ENCODE results near the gene ZNF438. TPM values are rescaled to one million over a fixed set of nuclear protein-coding genes. Genes with fewer than 3 reads are reported as not detected.

ZNF438 gene
- total and polyA plus RNA-seq, 2 of the 8 experiments (the other 6 are each of a cell fraction or from before 2014, with no cell fraction given): 0.95 to 1.7 TPM

- Histone ChIP-seq H3K4ac (replicated peaks; ENCODE audit: insufficient read length, low read depth, low read length) (no peak overlapping the region), H3K14ac (ENCODE audit: insufficient read length) (no peak overlapping the region), H2BK12ac (ENCODE audit: low read depth, low read length) (no peak overlapping the region), H3K27me3 (replicated peaks in 1 of 4; ENCODE audit: control insufficient read depth in 3 of 4, extremely low read depth in 1 of 4, insufficient read depth in 3 of 4, low read length in 3 of 4) (no peaks in the 10 kb centered on the region), H3K23ac (ENCODE audit: insufficient read length) (no peak overlapping the region), H4K5ac (ENCODE audit: insufficient read length, low read depth, low read length) (no peak overlapping the region), H4K20me1 (replicated peaks in 1 of 2; ENCODE audit: control insufficient read depth in 1 of 2, insufficient read depth in 2 of 2, low read length in 2 of 2) (no peaks in the 10 kb centered on the region), H3K9ac (replicated peaks in 1 of 4; ENCODE audit: extremely low read depth in 1 of 4, low read depth in 3 of 4, low read length in 3 of 4) (no peak overlapping the region), H2BK15ac (ENCODE audit: low read length) (no peak overlapping the region), H3K79me1 (ENCODE audit: low read depth, low read length) (no peaks in the 10 kb centered on the region), H3K36me3 (ENCODE audit: control insufficient read depth in 2 of 4, insufficient read depth in 4 of 4, low read length in 3 of 4) (no peaks in the 10 kb centered on the region), H4K91ac (replicated peaks; ENCODE audit: insufficient read length, low read length) (no peak overlapping the region), H3K27ac (ENCODE audit: low read depth, low read length) (no peak overlapping the region), H2BK120ac (replicated peaks; ENCODE audit: low read depth, low read length) (no peak overlapping the region), H2AFZ (ENCODE audit: low read length) (no peak overlapping the region), H3K4me1 (replicated peaks in 1 of 4; ENCODE audit: control insufficient read depth in 3 of 4, insufficient read depth in 4 of 4, low read length in 3 of 4) (no peaks in the 10 kb centered on the region), H2BK5ac (ENCODE audit: low read depth, low read length) (no peak overlapping the region), H4K8ac (ENCODE audit: extremely low read depth, insufficient read depth, low read length) (no peak overlapping the region), H3K23me2 (ENCODE audit: low read depth, low read length) (no peaks in the 10 kb centered on the region), H3K56ac (replicated peaks; ENCODE audit: insufficient read length, low read depth, low read length) (no peak overlapping the region), H3K18ac (ENCODE audit: extremely low read depth, low read length) (no peak overlapping the region), H3K4me2 (ENCODE audit: insufficient read depth in 1 of 2, low read depth in 2 of 2, low read length in 2 of 2) (no peak overlapping the region), H3K79me2 (ENCODE audit: control insufficient read depth in 1 of 2, insufficient read depth in 2 of 2, low read length in 2 of 2) (no peaks in the 10 kb centered on the region), H2BK20ac (ENCODE audit: low read length) (no peak overlapping the region), H3K9me3 (ENCODE audit: insufficient read depth in 2 of 2, low read depth in 1 of 2, low read length in 1 of 2) (no peaks in the 10 kb centered on the region), H2AK5ac (ENCODE audit: low read depth, low read length) (no peak overlapping the region), H3K4me3 (ENCODE audit: extremely low read depth in 1 of 4, insufficient read depth in 2 of 4, low read depth in 3 of 4, low read length in 4 of 4) (no peak overlapping the region)
- 86% methylated on average over 4 of the region's 4 CpGs; no CpG with 5 or more reads in 1 of the 2 experiments for WGBS, 2 experiments (ENCODE audit: extremely low coverage in 1 of 2, insufficient coverage in 1 of 2, insufficient read length in 1 of 2, insufficient replicate concordance in 2 of 2, low coverage in 1 of 2, low lambda C conversion rate in 2 of 2, missing lambda C conversion rate in 1 of 2)
- ChIA-PET POLR2A (ENCODE audit: partially characterized antibody) (no interaction called here), CTCF (ENCODE audit: partially characterized antibody) (no interaction called here)
- FAIRE-seq (no peak), DNase-seq (ENCODE audit: low read depth in 1 of 2, low spot score in 2 of 2) (no peak)
- TF ChIP-seq KDM1A (IDR thresholded peaks at IDR 0.05; ENCODE audit: borderline replicate concordance, low read length) (no peak), NANOG (IDR thresholded peaks at IDR 0.05; ENCODE audit: insufficient read depth, low read depth, low read length, poor library complexity, severe bottlenecking) (no peak), HDAC6 (IDR thresholded peaks at IDR 0.05; ENCODE audit: low read depth, low read length) (no peak), YY1 (IDR thresholded peaks at IDR 0.05; ENCODE audit: low read depth, low read length) (no peak), SP4 (IDR thresholded peaks at IDR 0.05; ENCODE audit: low read length) (no peak), EP300 (IDR thresholded peaks at IDR 0.05; ENCODE audit: borderline replicate concordance in 1 of 2, low read depth in 2 of 2, low read length in 2 of 2) (no peak), FOSL1 (IDR thresholded peaks at IDR 0.05; ENCODE audit: insufficient read depth, low read depth, low read length) (no peak), RBBP5 (IDR thresholded peaks at IDR 0.05; ENCODE audit: borderline replicate concordance, low read depth, low read length) (no peak), RFX5 (IDR thresholded peaks at IDR 0.05; ENCODE audit: borderline replicate concordance, low read depth, low read length) (no peak), SP2 (IDR thresholded peaks at IDR 0.05; ENCODE audit: low read length) (no peak), RXRA (IDR thresholded peaks at IDR 0.05; ENCODE audit: insufficient read depth, low read depth, low read length) (no peak), RNF2 (IDR thresholded peaks at IDR 0.05; ENCODE audit: borderline replicate concordance, low read depth, low read length, missing control alignments, poor library complexity, severe bottlenecking) (no peak), CHD1 (IDR thresholded peaks at IDR 0.05; ENCODE audit: low read depth, low read length) (no peak)
Observed at GRCh38 chr10:30962522-30962921, 69.1 kb downstream of the ZNF438 start.
